Panc1 (cell line): Measurements from ENCODE around the gene RNF111. TPM values are rescaled to one million over a fixed set of nuclear protein-coding genes. Genes with fewer than 3 reads are reported as not detected.

Experiments
- ATAC-seq: fragments of 200-7000 bp; cut with Tn5 transposase; 2 replicates; pipeline ENCODE4 v1.9.1; 2020; ENCODE audit warnings: mild to moderate bottlenecking, moderate library complexity
- BruUV-seq: library from RNA; stranded (reverse); fragments of 400-500 nt; replicated peaks from 2 replicates; lab custom pipeline; 2021; lab: Mats Ljungman, UMichigan
- CTCF ChIA-PET: fragments of 300-600 bp; sonication (Branson Sonifier 250); formaldehyde crosslinking; loops from one replicate; lab custom pipeline; 2022; ENCODE audit warnings: antibody characterized with exemption; lab: Charles Lee
- POLR2A ChIA-PET: fragments of 300-600 bp; sonication (Branson Sonifier 250); formaldehyde crosslinking; loops from one replicate; lab custom pipeline; 2022; ENCODE audit warnings: antibody characterized with exemption; lab: Charles Lee
- DNase-seq: peaks from one replicate; pipeline ENCODE4 v3.0.0-alpha.2; 2010; ENCODE audit warnings: low read depth, low spot score
- H3K27ac ChIP-seq: 2 replicates; pipeline ENCODE4 v1.5.1; 2011; ENCODE audit warnings: mild to moderate bottlenecking, low read length, inconsistent platforms
- H3K27me3 ChIP-seq: fragments of 200-500 bp; sonication (Bioruptor generic); 2 replicates; pipeline ENCODE4 v1.6.0; 2014; ENCODE audit warnings: low read length, inconsistent platforms; ENCODE audit not compliant: control insufficient read depth, insufficient read depth
- H3K36me3 ChIP-seq: fragments of 200-500 bp; sonication (Bioruptor generic); 2 replicates; pipeline ENCODE4 v1.5.1; 2014; ENCODE audit warnings: inconsistent platforms, mild to moderate bottlenecking, low read length, moderate library complexity; ENCODE audit not compliant: control insufficient read depth, insufficient read depth
- H3K4me1 ChIP-seq: 2 replicates; pipeline ENCODE4 v1.5.1; 2011; ENCODE audit warnings: inconsistent platforms, mild to moderate bottlenecking, low read length, moderate library complexity; ENCODE audit not compliant: control insufficient read depth, insufficient read depth
- H3K4me3 ChIP-seq, 2 experiments: 2 replicates each; pipeline ENCODE4 v1.5.1; 2011 to 2012; ENCODE audit warnings: low read depth in 2 of 2, low read length in 2 of 2, mild to moderate bottlenecking in 2 of 2, inconsistent platforms in 1 of 2, moderate library complexity in 1 of 2
- H3K9me3 ChIP-seq: fragments of 200-500 bp; sonication (Bioruptor generic); 2 replicates; pipeline ENCODE4 v1.5.1; 2014; ENCODE audit warnings: low read depth, mild to moderate bottlenecking, inconsistent platforms, low read length, moderate library complexity; ENCODE audit not compliant: control insufficient read depth, insufficient read depth
- POLR2AphosphoS5 ChIP-seq: IDR thresholded peaks from 2 replicates; pipeline ENCODE4 v1.6.1; 2012; ENCODE audit warnings: mild to moderate bottlenecking, low read depth, low read length, moderate library complexity
- SIN3A ChIP-seq: IDR thresholded peaks from 2 replicates; pipeline ENCODE4 v1.6.1; 2012; ENCODE audit warnings: low read depth, mild to moderate bottlenecking, low read length, moderate library complexity, borderline replicate concordance; ENCODE audit not compliant: insufficient read depth
- TCF7L2 ChIP-seq: IDR thresholded peaks from 2 replicates; pipeline ENCODE4 v1.6.1; 2011; ENCODE audit warnings: mild to moderate bottlenecking, low read depth, low read length, inconsistent platforms
- in situ Hi-C: cut with HindIII; loops from 2 replicates; pipeline ENCODE4 v1.10.0; 2016; ENCODE audit warnings: low sequenced_read_pairs, low pct_unique_long_range_greater_than_20kb
- intact Hi-C: fragments of 100-400 bp; cut with micrococcal nuclease; formaldehyde crosslinking; loops from one replicate; pipeline ENCODE4 v1.10.0; 2022; ENCODE audit not compliant: unreplicated experiment
- total RNA-seq: library from RNA; stranded (reverse); gene quantifications from one replicate; pipeline ENCODE4 v1.2.1, GENCODE V29; 2021; ENCODE audit not compliant: unreplicated experiment
- TF ChIP-seq, protein P1 (sequence below), 2 experiments: IDR thresholded peaks; 2 replicates each; pipeline ENCODE4 v1.6.1; 2011 to 2012; ENCODE audit warnings: low read depth in 2 of 2, control low read depth in 1 of 2, low read length in 1 of 2, mild to moderate bottlenecking in 1 of 2, moderate library complexity in 1 of 2; ENCODE audit not compliant: insufficient read depth in 1 of 2
- TF ChIP-seq, protein P2 (sequence below): fragments of 450-650 bp; IDR thresholded peaks from 2 replicates; pipeline ENCODE4 v1.5.1; 2017; ENCODE audit warnings: mild to moderate bottlenecking

RNF111 gene
- total RNA-seq, 1 experiment from 2014 or later, result 37.2 TPM

DNA sequence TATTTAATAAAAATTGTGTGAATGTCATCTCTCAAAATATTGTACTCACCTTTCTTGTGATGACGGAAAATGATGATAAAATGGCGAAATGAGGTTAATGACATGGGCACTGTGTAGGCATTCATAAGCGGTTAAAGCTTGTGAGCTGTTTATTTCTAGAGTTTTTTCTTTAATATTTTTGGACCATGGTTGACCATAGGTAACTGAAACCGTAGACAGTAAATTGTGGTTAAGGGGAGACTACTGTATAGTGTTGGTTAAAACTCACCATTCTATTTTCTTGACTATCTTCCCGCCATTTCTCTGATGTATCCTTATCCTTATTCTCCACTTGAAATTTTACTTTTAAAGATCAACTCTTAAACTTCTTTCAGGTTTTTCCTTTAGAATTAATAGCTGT is 14.5 kb downstream of the RNF111 start:
- BruUV-seq, result no TSS peak
- no peak for ATAC-seq
- H3K4me3 ChIP-seq, result no peak overlapping the region
- H3K27ac ChIP-seq, result no peak overlapping the region
- H3K27me3 ChIP-seq, result no peaks in the 10 kb centered on the region
- H3K36me3 ChIP-seq, result no peaks in the 10 kb centered on the region
- intact Hi-C loops (no loop called here), in situ Hi-C loops (no loop called here)
- DNase-seq, result no peak
- ChIA-PET CTCF (no interaction called here), POLR2A (no interaction called here)
- no peaks in the 10 kb centered on the region for H3K4me1 ChIP-seq
- H3K9me3 ChIP-seq, result no peaks in the 10 kb centered on the region
- TF ChIP-seq, protein P1, sequence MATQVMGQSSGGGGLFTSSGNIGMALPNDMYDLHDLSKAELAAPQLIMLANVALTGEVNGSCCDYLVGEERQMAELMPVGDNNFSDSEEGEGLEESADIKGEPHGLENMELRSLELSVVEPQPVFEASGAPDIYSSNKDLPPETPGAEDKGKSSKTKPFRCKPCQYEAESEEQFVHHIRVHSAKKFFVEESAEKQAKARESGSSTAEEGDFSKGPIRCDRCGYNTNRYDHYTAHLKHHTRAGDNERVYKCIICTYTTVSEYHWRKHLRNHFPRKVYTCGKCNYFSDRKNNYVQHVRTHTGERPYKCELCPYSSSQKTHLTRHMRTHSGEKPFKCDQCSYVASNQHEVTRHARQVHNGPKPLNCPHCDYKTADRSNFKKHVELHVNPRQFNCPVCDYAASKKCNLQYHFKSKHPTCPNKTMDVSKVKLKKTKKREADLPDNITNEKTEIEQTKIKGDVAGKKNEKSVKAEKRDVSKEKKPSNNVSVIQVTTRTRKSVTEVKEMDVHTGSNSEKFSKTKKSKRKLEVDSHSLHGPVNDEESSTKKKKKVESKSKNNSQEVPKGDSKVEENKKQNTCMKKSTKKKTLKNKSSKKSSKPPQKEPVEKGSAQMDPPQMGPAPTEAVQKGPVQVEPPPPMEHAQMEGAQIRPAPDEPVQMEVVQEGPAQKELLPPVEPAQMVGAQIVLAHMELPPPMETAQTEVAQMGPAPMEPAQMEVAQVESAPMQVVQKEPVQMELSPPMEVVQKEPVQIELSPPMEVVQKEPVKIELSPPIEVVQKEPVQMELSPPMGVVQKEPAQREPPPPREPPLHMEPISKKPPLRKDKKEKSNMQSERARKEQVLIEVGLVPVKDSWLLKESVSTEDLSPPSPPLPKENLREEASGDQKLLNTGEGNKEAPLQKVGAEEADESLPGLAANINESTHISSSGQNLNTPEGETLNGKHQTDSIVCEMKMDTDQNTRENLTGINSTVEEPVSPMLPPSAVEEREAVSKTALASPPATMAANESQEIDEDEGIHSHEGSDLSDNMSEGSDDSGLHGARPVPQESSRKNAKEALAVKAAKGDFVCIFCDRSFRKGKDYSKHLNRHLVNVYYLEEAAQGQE (IDR thresholded peaks at IDR 0.05; ENCODE audit: insufficient read depth in 1 of 2, low read depth in 2 of 2, low read length in 1 of 2), result no peak
- TF ChIP-seq TCF7L2, result no peak
- no peak for TF ChIP-seq SIN3A
- TF ChIP-seq POLR2AphosphoS5, result no peak
- TF ChIP-seq, protein P2, sequence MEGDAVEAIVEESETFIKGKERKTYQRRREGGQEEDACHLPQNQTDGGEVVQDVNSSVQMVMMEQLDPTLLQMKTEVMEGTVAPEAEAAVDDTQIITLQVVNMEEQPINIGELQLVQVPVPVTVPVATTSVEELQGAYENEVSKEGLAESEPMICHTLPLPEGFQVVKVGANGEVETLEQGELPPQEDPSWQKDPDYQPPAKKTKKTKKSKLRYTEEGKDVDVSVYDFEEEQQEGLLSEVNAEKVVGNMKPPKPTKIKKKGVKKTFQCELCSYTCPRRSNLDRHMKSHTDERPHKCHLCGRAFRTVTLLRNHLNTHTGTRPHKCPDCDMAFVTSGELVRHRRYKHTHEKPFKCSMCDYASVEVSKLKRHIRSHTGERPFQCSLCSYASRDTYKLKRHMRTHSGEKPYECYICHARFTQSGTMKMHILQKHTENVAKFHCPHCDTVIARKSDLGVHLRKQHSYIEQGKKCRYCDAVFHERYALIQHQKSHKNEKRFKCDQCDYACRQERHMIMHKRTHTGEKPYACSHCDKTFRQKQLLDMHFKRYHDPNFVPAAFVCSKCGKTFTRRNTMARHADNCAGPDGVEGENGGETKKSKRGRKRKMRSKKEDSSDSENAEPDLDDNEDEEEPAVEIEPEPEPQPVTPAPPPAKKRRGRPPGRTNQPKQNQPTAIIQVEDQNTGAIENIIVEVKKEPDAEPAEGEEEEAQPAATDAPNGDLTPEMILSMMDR, result no peak

DNA sequence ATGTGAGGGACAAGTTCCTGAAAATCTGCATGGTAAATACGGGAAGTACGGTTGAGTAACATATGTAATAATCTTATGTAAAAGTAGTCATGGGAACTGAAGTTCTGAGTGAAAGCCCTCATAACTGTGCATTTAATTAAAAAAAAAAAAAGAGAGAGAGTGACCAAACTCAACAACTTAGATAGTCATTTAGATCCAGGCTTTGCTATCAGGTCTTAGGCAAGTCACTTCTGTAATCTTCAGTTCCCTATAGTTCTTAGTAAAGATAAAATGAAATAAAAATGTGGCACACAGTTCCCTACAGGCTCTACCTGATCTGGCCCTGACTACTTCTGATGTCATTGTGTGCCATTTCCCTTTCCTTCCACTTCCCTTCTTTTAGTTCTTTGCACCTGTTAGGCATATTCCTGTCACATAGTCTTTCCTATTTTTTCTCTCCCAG is 15.0 kb downstream of the RNF111 start:
- ATAC-seq, result no peak
- CTCF ChIA-PET, result no interaction called here

More for the DNA sequence above, 15.0 kb downstream of the RNF111 start:
- no peak overlapping the region for H3K4me3 ChIP-seq
- intact Hi-C loops (no loop called here), in situ Hi-C loops (no loop called here)
- H3K27ac ChIP-seq, result no peak overlapping the region
- H3K36me3 ChIP-seq, result no peaks in the 10 kb centered on the region
- no peak for TF ChIP-seq TCF7L2
- TF ChIP-seq, protein P2, result no peak
- TF ChIP-seq, protein P1 (IDR thresholded peaks at IDR 0.05; ENCODE audit: insufficient read depth in 1 of 2, low read depth in 2 of 2, low read length in 1 of 2), result no peak
- no peak for TF ChIP-seq POLR2AphosphoS5
- TF ChIP-seq SIN3A, result no peak
- H3K27me3 ChIP-seq, result no peaks in the 10 kb centered on the region
- no peak for DNase-seq
- no peaks in the 10 kb centered on the region for H3K4me1 ChIP-seq
- no peaks in the 10 kb centered on the region for H3K9me3 ChIP-seq
- BruUV-seq, result TSS peak; percentile 12
- POLR2A ChIA-PET, result no interaction called here
